NCI-H446 (cell line): Measurements from ENCODE around the gene CACNG4.

ENCODE experiments used
- DNase-seq, 2 experiments: peaks; one replicate each; lab custom pipeline; 2025; lab: John Stamatoyannopoulos, UW

Gene CACNG4

GRCh38 chr17:66985338-66986237, 21.1 kb downstream of the CACNG4 start:
- no peak for DNase-seq

DNA sequence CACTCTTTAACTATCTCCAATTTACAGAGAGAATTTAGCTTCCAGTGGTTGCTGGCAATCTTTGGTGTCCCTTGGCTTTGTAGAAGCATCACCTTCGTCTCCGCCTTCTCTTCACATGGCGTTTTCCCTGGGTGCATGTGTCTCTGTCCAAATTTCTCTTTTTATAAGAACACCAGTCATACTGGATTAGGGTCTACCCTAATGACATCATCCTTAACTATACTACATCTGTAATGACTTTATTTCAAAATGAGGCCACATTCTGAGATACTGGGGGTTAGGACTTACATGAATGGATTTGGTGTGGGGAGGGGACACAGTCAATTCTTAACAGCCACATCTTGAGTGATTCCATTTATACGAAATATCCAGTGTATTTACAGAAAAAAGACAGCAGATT, 22.2 kb downstream of the CACNG4 start:
- no peak for DNase-seq

GRCh38 chr17:66987059-66987616, 22.6 kb downstream of the CACNG4 start:
- no peak for DNase-seq

- no peak for DNase-seq
These were observed 23.7 kb downstream of the CACNG4 start for GRCh38 chr17:66988069-66988798.

- no peak for DNase-seq
These were observed 24.6 kb downstream of the CACNG4 start for GRCh38 chr17:66989076-66989475.

GRCh38 chr17:66989579-66989978, 25.1 kb downstream of the CACNG4 start:
- DNase-seq, result no peak

- DNase-seq, result no peak
These were observed 25.5 kb downstream of the CACNG4 start for GRCh38 chr17:66990047-66990446.

- peak in 1 of 2 experiments; percentile 20 for DNase-seq
These were observed 28.5 kb downstream of the CACNG4 start for GRCh38 chr17:66992911-66993442.

DNA sequence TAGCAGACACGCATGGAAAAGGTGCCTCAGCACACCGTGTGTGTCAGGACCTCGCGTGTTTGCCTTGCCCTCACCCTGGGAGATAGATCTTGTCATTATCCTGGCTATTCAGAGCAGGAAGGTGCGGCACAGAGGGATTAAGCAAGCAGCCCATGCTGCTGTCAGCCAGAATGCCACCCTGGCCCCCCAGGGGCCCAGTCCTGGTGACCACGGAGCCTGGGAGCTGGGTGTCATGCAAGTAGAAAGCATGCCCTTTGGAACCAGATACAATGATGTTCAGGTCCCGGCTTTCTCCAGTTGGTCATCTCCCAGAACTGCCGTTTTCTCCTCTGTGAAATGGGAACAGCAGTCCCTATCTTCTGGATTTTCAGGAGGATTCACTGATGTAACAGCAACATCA, 29.9 kb downstream of the CACNG4 start:
- DNase-seq, result no peak

DNA sequence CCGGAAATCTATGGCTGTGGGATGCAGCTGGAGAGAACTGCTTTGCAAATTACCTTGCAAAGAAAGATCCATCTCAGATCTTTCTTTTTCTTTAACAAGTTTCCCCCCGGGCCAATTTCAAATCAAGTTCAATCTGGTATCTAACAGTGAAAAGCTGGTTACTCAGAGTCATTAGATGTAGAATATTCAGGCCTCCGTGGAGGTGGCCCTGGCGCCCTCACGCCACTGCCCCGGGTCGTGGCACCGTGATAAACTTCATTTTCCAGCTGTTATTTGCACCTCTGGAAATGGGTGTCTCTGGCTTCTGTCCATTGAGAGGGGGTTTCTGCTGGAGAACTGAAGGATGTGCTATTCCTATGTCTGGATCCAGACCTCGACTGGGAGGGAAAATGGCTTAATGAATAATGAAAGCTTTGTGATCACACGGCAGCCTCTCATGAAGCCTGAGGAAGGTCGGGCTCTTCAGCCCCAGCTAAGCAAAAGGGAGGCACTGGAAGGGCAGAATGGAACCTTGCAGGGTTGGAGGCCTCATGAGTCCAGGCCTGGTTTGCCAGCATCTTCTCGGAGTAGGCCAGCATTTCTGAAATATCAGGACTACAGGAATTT, 30.5 kb downstream of the CACNG4 start:
- DNase-seq, result no peak

DNA sequence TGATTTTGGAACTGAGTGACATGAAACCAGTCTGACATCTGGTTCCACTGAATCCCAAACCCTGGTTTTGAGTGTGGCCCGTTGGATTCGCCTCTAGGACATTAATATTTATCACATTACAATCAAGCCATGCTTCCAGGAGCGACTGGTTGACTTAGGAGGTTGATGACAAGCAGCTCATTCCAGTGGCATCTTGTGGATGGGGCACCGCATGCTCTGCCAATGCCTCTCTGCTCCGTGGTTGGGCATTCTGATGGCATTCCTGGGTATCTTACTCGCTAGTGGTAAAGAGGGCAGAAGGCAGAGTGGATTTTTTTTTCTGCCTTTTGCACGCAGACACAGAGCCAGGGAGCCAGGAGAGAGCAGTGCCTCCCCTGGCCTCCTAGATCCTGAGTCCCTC, 31.4 kb downstream of the CACNG4 start:
- no peak for DNase-seq

DNA sequence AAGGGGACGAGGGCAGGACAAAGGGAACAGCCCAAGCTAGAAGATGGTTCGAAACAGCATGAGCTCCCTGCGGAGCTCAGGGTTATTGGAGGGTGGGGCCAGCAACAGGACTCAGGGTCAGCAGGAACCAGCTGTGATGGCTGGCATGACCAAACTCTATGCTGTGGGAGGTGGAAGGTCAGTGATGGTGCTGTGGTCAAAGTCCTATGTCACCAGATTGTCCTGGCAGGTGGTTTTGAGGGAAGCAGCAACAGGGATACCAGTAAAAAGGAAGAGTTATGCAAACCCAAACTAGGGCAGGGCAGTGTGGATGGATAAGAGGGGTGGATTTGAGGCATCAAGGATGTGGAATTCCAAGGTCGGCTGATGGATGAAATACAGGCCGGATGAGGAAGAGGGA, 32.4 kb downstream of the CACNG4 start:
- no peak for DNase-seq

DNA sequence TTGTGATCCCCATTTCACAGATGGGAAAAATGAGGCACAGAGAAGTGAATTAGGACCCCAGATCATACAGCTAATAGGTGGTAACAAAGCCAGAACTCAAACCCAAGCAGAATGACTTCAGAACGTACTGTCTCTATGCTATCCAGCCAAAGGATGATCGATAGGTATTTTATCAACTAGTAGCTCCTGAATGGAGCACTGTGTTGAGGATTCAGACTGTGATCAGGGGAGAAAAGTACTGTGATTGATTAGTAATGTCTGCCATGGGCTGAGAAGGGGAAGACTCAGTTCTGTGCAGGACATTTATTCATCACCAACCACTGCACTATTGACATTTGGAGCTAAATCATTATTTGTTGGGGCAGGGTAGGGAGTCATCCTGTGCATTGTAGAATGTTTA, 38.7 kb downstream of the CACNG4 start:
- no peak for DNase-seq

- no peak for DNase-seq
These were observed 39.7 kb downstream of the CACNG4 start for GRCh38 chr17:67004181-67004580.

- DNase-seq, result no peak
These were observed 42.8 kb downstream of the CACNG4 start for GRCh38 chr17:67007266-67007665.

GRCh38 chr17:67008101-67008500, 43.6 kb downstream of the CACNG4 start:
- no peak for DNase-seq

- no peak for DNase-seq
These were observed 47.1 kb downstream of the CACNG4 start for GRCh38 chr17:67011527-67012175.

- DNase-seq, result no peak
These were observed 49.4 kb downstream of the CACNG4 start for GRCh38 chr17:67013891-67014290.

- no peak for DNase-seq
These were observed 50.5 kb downstream of the CACNG4 start for GRCh38 chr17:67015001-67015400.

GRCh38 chr17:67016039-67016762, 51.7 kb downstream of the CACNG4 start:
- no peak for DNase-seq

GRCh38 chr17:67017910-67018309, 53.4 kb downstream of the CACNG4 start:
- no peak for DNase-seq
